ENCODE measurements around the gene MTHFD1L. TPM values are rescaled to one million over a fixed set of nuclear protein-coding genes. Genes with fewer than 3 reads are reported as not detected.
A peak's percentile ranks its signal among the peaks of the same experiment; 100 is the strongest.

The MTHFD1L gene
- polyA plus RNA-seq, 3 donors, result 16.6 to 19.6 (median 16.8) TPM

- no peak for DNase-seq (ENCODE audit: extremely low read depth in 1 of 11, low read depth in 9 of 11, low spot score in 4 of 11)
These were observed 54.4 kb downstream of the MTHFD1L start for GRCh38 chr6:150919938-150920337.

DNA sequence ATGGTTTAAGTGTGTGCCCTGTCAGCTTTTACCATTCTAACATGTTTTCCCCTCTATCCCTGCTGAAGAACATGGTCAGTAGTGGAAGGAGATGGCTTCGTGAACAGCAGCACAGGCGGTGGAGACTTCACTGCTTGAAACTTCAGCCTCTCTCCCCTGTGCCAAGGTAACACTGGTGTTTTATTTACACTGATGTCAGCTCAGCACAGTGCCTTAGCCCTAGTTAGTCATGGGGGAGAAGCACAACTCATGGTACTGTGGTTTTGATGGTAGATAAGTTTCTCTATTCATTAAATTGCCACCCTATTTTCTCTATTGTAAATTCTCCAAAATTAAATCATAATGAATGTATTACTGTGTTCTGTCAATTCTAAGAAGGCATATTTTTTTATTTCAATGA lies 56.6 kb downstream of the MTHFD1L start:
- DNase-seq (ENCODE audit: extremely low read depth in 1 of 11, low read depth in 9 of 11, low spot score in 4 of 11), result no peak

DNA sequence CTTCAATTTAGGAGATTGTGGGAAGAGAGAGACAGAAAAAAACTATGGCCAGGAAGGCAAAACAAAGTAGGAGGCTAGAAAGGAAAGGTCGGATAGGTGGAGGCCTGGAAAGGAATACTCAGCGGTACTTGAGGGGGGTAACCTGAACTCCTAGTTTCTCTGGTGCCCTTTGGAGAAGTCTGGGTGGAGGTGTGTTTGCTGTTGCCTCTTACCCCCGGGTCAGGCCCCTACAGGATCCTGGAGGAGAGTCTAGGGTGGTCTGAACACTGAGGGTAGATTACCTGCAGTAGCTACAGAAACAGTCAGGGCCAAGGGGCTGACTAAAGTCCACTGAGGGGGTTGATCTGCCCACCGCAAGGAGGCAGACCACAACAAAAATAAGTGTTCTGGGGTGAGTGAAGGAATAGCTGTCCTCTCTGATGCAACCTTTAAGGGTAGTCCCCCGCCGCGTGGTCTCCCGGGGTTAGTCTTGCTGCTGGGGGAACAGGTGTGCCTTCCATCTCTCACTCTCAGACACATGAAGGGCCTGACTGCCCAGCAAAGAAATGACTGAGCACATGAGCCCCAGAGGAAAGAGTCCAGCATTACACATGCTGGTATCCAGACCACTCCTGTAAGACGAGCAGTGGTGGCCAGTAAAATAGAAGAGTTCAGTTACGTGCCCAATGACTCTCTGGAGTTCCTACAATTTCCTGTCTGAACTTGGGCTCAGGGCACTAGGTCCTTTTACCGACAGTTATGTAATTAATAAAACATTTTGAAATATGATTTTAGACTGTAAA lies 59.5 kb downstream of the MTHFD1L start:
- DNase-seq (ENCODE audit: extremely low read depth in 1 of 11, low read depth in 9 of 11, low spot score in 4 of 11), result no peak

DNA sequence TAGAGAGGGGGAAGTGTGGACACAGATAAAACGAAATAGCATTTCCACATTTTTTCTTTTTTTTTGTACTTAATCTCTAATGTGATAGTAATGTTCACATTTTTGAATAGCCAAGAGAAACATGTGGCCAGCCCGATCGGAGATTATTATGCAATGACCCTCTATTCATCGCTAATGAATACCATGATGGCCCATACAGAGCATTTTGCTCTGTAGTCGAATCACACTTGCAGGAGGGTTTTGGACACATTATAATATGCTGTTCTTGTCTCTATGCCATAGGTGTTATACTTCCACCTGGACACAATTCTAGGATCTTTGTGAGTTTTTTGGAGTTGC lies 60.1 kb downstream of the MTHFD1L start:
- DNase-seq (ENCODE audit: extremely low read depth in 1 of 11, low read depth in 9 of 11, low spot score in 4 of 11), result no peak

- no peak for DNase-seq (ENCODE audit: extremely low read depth in 1 of 11, low read depth in 9 of 11, low spot score in 4 of 11)
These were observed 60.5 kb downstream of the MTHFD1L start for GRCh38 chr6:150925976-150926375.

DNA sequence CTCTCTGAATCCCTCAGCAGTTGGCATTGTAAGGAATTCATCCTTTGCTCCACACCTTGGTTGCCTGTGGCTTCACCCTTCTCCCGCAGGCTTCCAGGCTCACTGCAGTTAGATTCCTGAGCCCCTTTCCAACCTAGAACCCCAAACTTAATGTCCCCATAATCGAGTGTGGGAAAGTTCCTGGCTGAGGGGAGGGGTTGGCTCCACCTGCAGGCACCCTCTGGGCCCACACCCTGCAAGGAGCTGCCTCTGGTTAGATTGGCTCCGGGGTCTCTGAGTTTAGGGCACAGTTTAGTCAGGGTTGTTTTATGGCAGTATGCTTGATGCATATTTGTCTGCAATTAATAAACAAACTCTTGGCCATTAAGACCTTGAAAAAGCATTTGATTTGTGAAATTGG lies 63.4 kb downstream of the MTHFD1L start:
- no peak for DNase-seq (ENCODE audit: extremely low read depth in 1 of 11, low read depth in 9 of 11, low spot score in 4 of 11)

DNA sequence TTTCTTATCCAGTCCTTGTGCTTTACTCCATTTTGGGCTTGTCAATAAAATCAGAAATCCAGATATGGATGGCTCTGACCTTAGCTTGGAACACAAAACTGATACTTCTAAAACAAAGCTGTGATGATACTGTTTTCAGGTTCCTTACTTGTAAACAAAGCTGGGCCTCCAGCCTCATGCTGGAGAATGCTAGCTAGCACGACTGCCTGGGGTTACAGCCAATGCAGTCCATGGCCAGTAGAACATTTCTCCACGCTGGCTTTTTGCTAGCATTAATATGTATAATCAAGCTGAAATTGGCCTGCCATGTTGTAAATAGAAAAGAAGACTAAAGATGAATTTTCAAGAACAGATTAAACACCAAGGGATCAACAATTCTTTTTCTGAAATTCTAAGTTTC lies 63.9 kb downstream of the MTHFD1L start:
- no peak for DNase-seq (ENCODE audit: extremely low read depth in 1 of 11, low read depth in 9 of 11, low spot score in 4 of 11)

DNA sequence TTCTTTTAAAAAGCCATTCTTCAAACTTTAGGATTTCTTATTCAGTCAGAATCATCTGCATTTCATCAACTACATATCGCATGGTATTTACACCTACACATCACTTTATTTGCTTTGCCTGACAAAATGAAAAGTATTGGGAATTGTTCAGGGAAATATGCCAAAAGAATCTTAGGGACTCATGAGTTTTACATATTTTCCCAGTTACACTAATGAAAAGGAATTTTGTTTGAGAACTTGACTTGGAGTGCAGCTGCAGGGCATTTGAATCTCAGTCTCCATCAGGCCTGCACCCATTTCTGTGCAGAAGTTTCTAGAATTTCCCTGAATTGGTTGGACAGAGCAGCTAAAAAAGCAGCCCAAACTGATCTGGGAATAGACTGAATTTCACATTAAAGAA lies 65.3 kb downstream of the MTHFD1L start:
- no peak for DNase-seq (ENCODE audit: extremely low read depth in 1 of 11, low read depth in 9 of 11, low spot score in 4 of 11)

DNA sequence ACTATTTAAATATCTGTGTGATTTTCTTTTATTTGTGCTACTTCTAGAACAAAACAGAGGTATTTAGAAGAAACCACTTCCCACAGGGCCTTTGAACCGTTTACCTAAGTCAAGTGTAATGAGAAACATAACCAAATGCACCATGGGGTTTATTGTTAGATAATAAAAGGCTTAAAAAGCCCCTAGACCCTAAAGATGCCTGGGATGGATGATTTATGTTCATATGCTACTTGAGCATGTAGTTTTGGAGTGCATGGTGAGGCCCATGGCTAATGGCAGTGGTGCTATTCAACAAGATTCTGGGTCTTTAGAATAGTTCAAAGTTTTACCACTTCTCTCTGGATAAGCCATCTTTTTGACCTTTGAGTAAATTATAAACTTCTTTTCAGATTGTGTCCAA lies 65.9 kb downstream of the MTHFD1L start:
- no peak for DNase-seq (ENCODE audit: extremely low read depth in 1 of 11, low read depth in 9 of 11, low spot score in 4 of 11)

DNA sequence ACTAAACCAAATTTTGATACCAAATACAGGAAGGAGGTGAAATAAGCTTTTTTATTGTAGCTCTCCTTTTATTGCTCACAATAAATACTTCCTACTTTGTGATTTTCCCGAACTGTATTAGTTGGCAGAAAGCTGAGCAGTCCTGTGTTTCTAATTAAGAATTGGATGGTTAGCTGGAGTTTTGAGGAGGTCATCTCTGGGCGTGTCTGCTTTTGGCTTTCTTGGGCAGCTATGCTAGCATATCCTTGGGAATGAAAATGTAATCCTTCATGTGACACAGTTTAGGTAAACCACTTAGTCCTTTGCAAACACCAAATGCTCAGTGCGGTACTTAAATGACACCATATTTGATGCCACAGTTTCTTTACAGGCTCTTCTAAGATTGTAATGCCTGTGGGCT lies 67.5 kb downstream of the MTHFD1L start:
- no peak for DNase-seq (ENCODE audit: extremely low read depth in 1 of 11, low read depth in 9 of 11, low spot score in 4 of 11)

DNA sequence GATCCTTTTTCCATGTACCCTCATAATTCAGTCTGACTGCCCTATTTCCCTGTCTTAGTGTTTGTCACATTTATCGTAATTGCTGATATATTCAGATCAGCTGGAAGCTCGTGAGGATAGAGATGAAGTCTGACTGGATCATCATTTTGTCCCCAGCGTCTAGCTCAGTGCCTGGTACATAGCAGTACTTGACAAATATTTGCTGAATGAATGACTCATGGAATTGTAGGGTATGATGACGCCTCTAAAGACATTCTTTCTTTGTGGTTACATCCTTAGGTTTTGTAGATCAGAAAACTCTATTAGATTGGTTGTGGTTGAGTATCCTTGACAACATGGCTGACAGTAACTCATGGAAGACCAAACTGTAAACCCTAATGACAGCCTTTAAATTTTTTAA lies 68.9 kb downstream of the MTHFD1L start:
- no peak for DNase-seq (ENCODE audit: extremely low read depth in 1 of 11, low read depth in 9 of 11, low spot score in 4 of 11)

GRCh38 chr6:150936021-150936555 lies 70.6 kb downstream of the MTHFD1L start:
- DNase-seq (ENCODE audit: extremely low read depth in 1 of 11, low read depth in 9 of 11, low spot score in 4 of 11), result no peak

DNA sequence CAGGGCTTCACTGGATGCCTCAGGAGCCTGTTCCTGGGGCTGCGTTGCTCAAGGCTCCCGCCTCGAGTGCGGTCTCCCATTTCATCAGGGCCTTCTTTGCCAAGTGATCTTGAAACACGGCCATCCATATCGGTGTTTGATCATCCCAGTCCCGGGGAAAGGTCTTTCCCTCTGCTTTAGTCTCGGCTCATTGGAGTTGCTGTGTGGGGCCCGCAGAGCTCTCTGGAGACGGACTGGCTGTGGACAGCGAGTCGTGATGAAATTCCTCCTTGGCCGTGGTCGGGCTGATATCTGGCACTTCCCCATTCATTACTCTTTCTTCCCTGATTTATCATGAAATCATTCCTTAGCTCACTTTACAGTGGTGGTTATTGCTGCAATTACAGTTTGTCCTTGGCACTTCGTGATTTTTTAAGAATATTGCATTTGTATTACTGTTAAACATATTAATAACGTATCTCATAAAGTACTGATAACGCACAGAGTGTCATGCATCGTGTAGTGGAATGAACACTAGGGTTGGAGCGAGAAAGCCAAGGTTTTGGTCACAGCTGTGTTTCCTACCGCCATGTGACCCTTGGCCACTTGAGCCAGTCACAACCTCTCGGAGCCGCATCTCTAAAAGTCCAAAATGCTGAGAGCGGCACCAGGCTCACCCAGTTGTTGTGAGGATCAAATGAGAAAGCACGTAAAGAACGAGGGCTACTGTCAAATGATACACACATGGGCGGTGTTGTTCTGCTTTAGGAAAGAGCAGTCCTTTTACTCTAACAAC lies 71.8 kb downstream of the MTHFD1L start:
- DNase-seq (ENCODE audit: extremely low read depth in 1 of 11, low read depth in 9 of 11, low spot score in 4 of 11), result peak in 3 of 11 donors; percentile 19 to 27 (median 25)

GRCh38 chr6:150939399-150939798 lies 73.9 kb downstream of the MTHFD1L start:
- DNase-seq (ENCODE audit: extremely low read depth in 1 of 11, low read depth in 9 of 11, low spot score in 4 of 11), result no peak

GRCh38 chr6:150940941-150941340 lies 75.4 kb downstream of the MTHFD1L start:
- DNase-seq (ENCODE audit: extremely low read depth in 1 of 11, low read depth in 9 of 11, low spot score in 4 of 11), result no peak

DNA sequence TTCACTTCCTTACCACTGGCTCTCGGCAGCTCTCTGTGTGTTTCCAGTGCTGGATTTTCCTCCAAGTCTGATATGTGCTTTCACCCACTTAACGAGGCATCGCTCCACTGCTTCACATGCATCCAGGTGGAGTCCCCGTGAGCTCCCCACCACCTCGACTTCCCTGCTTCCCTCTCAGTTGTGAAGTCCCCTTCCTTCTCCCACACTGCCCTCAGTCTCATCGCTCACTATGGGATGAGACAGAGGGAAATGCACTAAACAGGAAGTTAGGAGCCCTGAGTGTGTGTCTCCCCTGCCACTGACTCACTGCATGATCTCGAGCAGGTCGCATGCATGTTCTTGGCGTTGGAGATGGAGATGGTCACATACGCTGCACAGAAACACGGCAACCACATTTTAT lies 84.0 kb downstream of the MTHFD1L start:
- DNase-seq (ENCODE audit: extremely low read depth in 1 of 11, low read depth in 9 of 11, low spot score in 4 of 11), result no peak

DNA sequence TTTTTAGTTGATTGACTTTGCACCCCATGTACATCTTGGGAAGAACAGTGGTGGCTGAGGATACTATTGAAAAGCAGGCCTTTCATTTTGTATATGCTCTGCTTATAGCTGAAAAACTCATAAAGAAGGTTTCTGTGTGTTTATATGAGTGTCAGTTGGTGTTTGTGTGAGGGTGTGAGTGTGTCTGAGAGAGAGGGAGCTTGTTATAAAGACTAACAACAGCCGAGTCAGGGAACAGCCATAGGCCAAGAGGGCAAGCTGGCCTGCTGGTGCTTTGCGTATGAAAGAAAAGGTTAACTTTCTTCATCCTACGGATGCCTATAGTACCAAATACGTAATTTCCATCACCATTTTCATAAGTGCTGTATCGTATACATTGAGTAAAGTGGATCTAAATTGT lies 88.3 kb downstream of the MTHFD1L start:
- DNase-seq (ENCODE audit: extremely low read depth in 1 of 11, low read depth in 9 of 11, low spot score in 4 of 11), result no peak

DNA sequence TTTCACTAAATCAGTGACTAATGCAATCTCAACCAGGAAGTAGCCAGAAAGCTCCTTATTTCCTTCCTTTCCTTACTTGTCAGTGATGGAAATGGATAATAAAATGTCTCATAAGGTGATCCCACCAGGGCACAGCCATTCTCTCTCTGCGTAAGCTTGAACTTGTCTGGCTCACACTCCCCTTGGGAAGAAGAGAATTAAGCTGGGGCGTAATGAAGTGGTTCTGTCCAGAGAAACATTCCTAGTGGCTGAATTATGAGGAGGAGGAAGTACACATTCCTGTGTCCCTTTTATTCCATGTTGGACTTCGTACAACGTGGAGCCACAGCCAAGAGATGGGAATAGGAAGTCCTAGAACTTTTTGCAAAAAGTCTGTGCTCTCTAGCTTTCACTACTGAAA lies 93.7 kb downstream of the MTHFD1L start:
- no peak for DNase-seq (ENCODE audit: extremely low read depth in 1 of 11, low read depth in 9 of 11, low spot score in 4 of 11)

GRCh38 chr6:150962436-150962835 lies 96.9 kb downstream of the MTHFD1L start:
- no peak for DNase-seq (ENCODE audit: extremely low read depth in 1 of 11, low read depth in 9 of 11, low spot score in 4 of 11)

- no peak for DNase-seq (ENCODE audit: extremely low read depth in 1 of 11, low read depth in 9 of 11, low spot score in 4 of 11)
These were observed 99.3 kb downstream of the MTHFD1L start for GRCh38 chr6:150964765-150965164.
